ENCODE measurements around the gene CTH. TPM values are rescaled to one million over a fixed set of nuclear protein-coding genes. Genes with fewer than 3 reads are reported as not detected.
"Not testable (repeated sequence)": the region's sequence is repeated elsewhere in the genome, so short reads cannot be mapped to it uniquely, and the experiment has no call there.

The CTH gene
- 1.7 TPM for polyA plus RNA-seq

- peaks cover 17 to 23% (median 18%) of the 10 kb centered on the region in 3 donors for H3K4me1 Mint-ChIP-seq
- peak within 1 kb of the TSS; percentile 94 to 99 (median 98) for H3K4me3 Mint-ChIP-seq
- H3K36me3 Mint-ChIP-seq, result no peaks in the 10 kb centered on the region
- H3K27me3 Mint-ChIP-seq, result no peaks in the 10 kb centered on the region
- H3K27ac Mint-ChIP-seq, result peak within 1 kb of the TSS; percentile 93 to 99 (median 98)
- no peaks in the 10 kb centered on the region for H3K9me3 Mint-ChIP-seq
Observed at GRCh38 chr1:70410604-70411359, at the start of gene CTH. Gene CTH, plus strand, starts transcription at chr1:70411268. Its CDS starts 148 bp downstream, at chr1:70411416.

GRCh38 chr1:70361727-70362398, 49.2 kb upstream of the CTH start:
- Mint-ChIP-seq H3K27ac (no peak overlapping the region), H3K4me3 (peak overlapping the region in 1 of 4 donors; percentile 58), H3K4me1 (peaks cover 0 to 5% (median 3%) of the 10 kb centered on the region in 3 donors), H3K9me3 (no peaks in the 10 kb centered on the region), H3K27me3 (no peaks in the 10 kb centered on the region), H3K36me3 (peaks cover 6% of the 10 kb centered on the region)

GRCh38 chr1:70364439-70364838, 46.6 kb upstream of the CTH start:
- peaks cover 0 to 3% (median 0%) of the 10 kb centered on the region in 3 donors for H3K4me1 Mint-ChIP-seq
- H3K27ac Mint-ChIP-seq, result no peak overlapping the region
- no peak overlapping the region for H3K4me3 Mint-ChIP-seq
- H3K27me3 Mint-ChIP-seq, result no peaks in the 10 kb centered on the region
- H3K36me3 Mint-ChIP-seq, result peaks cover 8% of the 10 kb centered on the region
- H3K9me3 Mint-ChIP-seq, result no peaks in the 10 kb centered on the region

GRCh38 chr1:70366425-70366952, 44.6 kb upstream of the CTH start:
- not testable (repeated sequence) for H3K4me1 Mint-ChIP-seq, H3K4me3 Mint-ChIP-seq, H3K36me3 Mint-ChIP-seq, H3K27ac Mint-ChIP-seq, H3K27me3 Mint-ChIP-seq, H3K9me3 Mint-ChIP-seq

GRCh38 chr1:70366997-70367396, 44.1 kb upstream of the CTH start:
- not testable (repeated sequence) for H3K9me3 Mint-ChIP-seq, H3K4me1 Mint-ChIP-seq, H3K4me3 Mint-ChIP-seq, H3K27me3 Mint-ChIP-seq, H3K36me3 Mint-ChIP-seq, H3K27ac Mint-ChIP-seq

- H3K27me3 Mint-ChIP-seq, H3K36me3 Mint-ChIP-seq, H3K4me3 Mint-ChIP-seq, H3K4me1 Mint-ChIP-seq, H3K27ac Mint-ChIP-seq, H3K9me3 Mint-ChIP-seq: not testable (repeated sequence)
Observed at GRCh38 chr1:70367397-70367796, 43.7 kb upstream of the CTH start.

GRCh38 chr1:70371586-70371985, 39.5 kb upstream of the CTH start:
- not testable (repeated sequence) for H3K27ac Mint-ChIP-seq, H3K9me3 Mint-ChIP-seq, H3K36me3 Mint-ChIP-seq

GRCh38 chr1:70372426-70372825, 38.6 kb upstream of the CTH start:
- Mint-ChIP-seq H3K4me1 (no peaks in the 10 kb centered on the region), H3K27ac (no peak overlapping the region), H3K27me3 (no peaks in the 10 kb centered on the region), H3K36me3 (peaks cover 2% of the 10 kb centered on the region), H3K9me3 (no peaks in the 10 kb centered on the region), H3K4me3 (no peak overlapping the region)

More at GRCh38 chr1:70371586-70371985, 39.5 kb upstream of the CTH start:
- not testable (repeated sequence) for H3K4me1 Mint-ChIP-seq, H3K4me3 Mint-ChIP-seq, H3K27me3 Mint-ChIP-seq

GRCh38 chr1:70373580-70373979, 37.5 kb upstream of the CTH start:
- H3K9me3 Mint-ChIP-seq, H3K27me3 Mint-ChIP-seq, H3K27ac Mint-ChIP-seq, H3K4me1 Mint-ChIP-seq, H3K36me3 Mint-ChIP-seq, H3K4me3 Mint-ChIP-seq: not testable (repeated sequence)

- H3K27ac Mint-ChIP-seq, result no peak overlapping the region
- H3K4me1 Mint-ChIP-seq, result no peaks in the 10 kb centered on the region
- H3K27me3 Mint-ChIP-seq, result no peaks in the 10 kb centered on the region
- no peaks in the 10 kb centered on the region for H3K36me3 Mint-ChIP-seq
- H3K9me3 Mint-ChIP-seq, result no peaks in the 10 kb centered on the region
- H3K4me3 Mint-ChIP-seq, result no peak overlapping the region
Observed at GRCh38 chr1:70376196-70376595, 34.9 kb upstream of the CTH start.

GRCh38 chr1:70382682-70383081, 28.4 kb upstream of the CTH start:
- Mint-ChIP-seq H3K36me3 (no peaks in the 10 kb centered on the region), H3K4me3 (no peak overlapping the region), H3K4me1 (peaks cover 0 to 3% (median 1%) of the 10 kb centered on the region in 3 donors), H3K27me3 (no peaks in the 10 kb centered on the region), H3K27ac (no peak overlapping the region), H3K9me3 (no peaks in the 10 kb centered on the region)

GRCh38 chr1:70383483-70383882, 27.6 kb upstream of the CTH start:
- H3K27ac Mint-ChIP-seq, result no peak overlapping the region
- H3K27me3 Mint-ChIP-seq, result no peaks in the 10 kb centered on the region
- no peak overlapping the region for H3K4me3 Mint-ChIP-seq
- no peaks in the 10 kb centered on the region for H3K9me3 Mint-ChIP-seq
- no peaks in the 10 kb centered on the region for H3K36me3 Mint-ChIP-seq
- H3K4me1 Mint-ChIP-seq, result peaks cover 0 to 3% (median 1%) of the 10 kb centered on the region in 3 donors

GRCh38 chr1:70384542-70384941, 26.5 kb upstream of the CTH start:
- H3K27me3 Mint-ChIP-seq, result no peaks in the 10 kb centered on the region
- no peaks in the 10 kb centered on the region for H3K36me3 Mint-ChIP-seq
- no peak overlapping the region for H3K4me3 Mint-ChIP-seq
- H3K9me3 Mint-ChIP-seq, result no peaks in the 10 kb centered on the region
- H3K27ac Mint-ChIP-seq, result no peak overlapping the region
- H3K4me1 Mint-ChIP-seq, result peaks cover 0 to 3% (median 1%) of the 10 kb centered on the region in 3 donors

GRCh38 chr1:70385477-70385876, 25.6 kb upstream of the CTH start:
- no peaks in the 10 kb centered on the region for H3K9me3 Mint-ChIP-seq
- no peak overlapping the region for H3K4me3 Mint-ChIP-seq
- no peaks in the 10 kb centered on the region for H3K27me3 Mint-ChIP-seq
- no peaks in the 10 kb centered on the region for H3K36me3 Mint-ChIP-seq
- peaks cover 0 to 3% (median 1%) of the 10 kb centered on the region in 3 donors for H3K4me1 Mint-ChIP-seq
- no peak overlapping the region for H3K27ac Mint-ChIP-seq

GRCh38 chr1:70386121-70386520, 24.9 kb upstream of the CTH start:
- peaks cover 0 to 3% (median 1%) of the 10 kb centered on the region in 3 donors for H3K4me1 Mint-ChIP-seq
- no peak overlapping the region for H3K4me3 Mint-ChIP-seq
- no peak overlapping the region for H3K27ac Mint-ChIP-seq
- no peaks in the 10 kb centered on the region for H3K36me3 Mint-ChIP-seq
- no peaks in the 10 kb centered on the region for H3K9me3 Mint-ChIP-seq
- no peaks in the 10 kb centered on the region for H3K27me3 Mint-ChIP-seq

- Mint-ChIP-seq H3K27me3 (no peaks in the 10 kb centered on the region), H3K36me3 (no peaks in the 10 kb centered on the region), H3K4me1 (peaks cover 0 to 3% (median 1%) of the 10 kb centered on the region in 3 donors), H3K27ac (no peak overlapping the region), H3K9me3 (no peaks in the 10 kb centered on the region), H3K4me3 (no peak overlapping the region)
Observed at GRCh38 chr1:70387507-70387906, 23.6 kb upstream of the CTH start.

Measured in IgD-negative memory B cell (primary cell).